ENCODE measurements around the gene MLNR. TPM values are rescaled to one million over a fixed set of nuclear protein-coding genes. Genes with fewer than 3 reads are reported as not detected.

MLNR gene
- total RNA-seq, 1 experiment from 2014 or later: not detected

DNA sequence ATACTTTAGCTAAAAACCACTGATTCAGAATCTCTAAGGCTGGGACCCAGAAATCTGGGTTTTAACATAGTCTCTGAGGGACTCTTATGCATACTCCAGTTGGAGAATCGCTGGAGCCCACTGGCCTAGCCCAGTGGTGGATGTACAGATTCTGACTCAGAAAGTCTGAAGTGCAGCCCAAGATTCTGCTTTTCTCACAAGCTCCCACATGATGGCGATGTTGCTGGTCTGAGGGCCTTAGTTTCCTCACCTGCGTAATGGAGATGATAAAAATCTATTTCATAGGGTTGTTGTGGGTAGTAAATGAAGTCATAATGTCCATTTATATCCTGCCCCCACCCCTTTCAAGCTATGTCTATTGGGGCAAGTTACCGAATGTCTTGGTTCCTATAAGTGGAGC lies 19.9 kb downstream of the MLNR start:
- no peak for DNase-seq
- H4K20me1 ChIP-seq (ENCODE audit: insufficient read depth): no peaks in the 10 kb centered on the region
- no peaks in the 10 kb centered on the region for H3K36me3 ChIP-seq (ENCODE audit: low read depth)
- peaks cover 60% of the 10 kb centered on the region for H3K27me3 ChIP-seq (ENCODE audit: insufficient read depth, low read depth)
- H3K79me2 ChIP-seq (ENCODE audit: low read depth): no peaks in the 10 kb centered on the region
- H3K9me3 ChIP-seq (ENCODE audit: insufficient read depth, low read depth): no peaks in the 10 kb centered on the region
- ChIA-PET CTCF (interaction anchor here (1.2 kb wide), 1 partner anchor 8 kb away, joined by 3 read pairs; no protein-coding TSS in a partner anchor), POLR2A (ENCODE audit: unreplicated experiment) (no interaction called here)
- no peak overlapping the region for H2AFZ ChIP-seq
- H3K4me3 ChIP-seq: no peak overlapping the region
- no TSS peak for BruUV-seq (replicated peaks)
- H3K27ac ChIP-seq: no peak overlapping the region
- no peaks in the 10 kb centered on the region for H3K9me2 ChIP-seq (ENCODE audit: insufficient read depth)
- H3K4me1 ChIP-seq (replicated peaks; ENCODE audit: insufficient read depth): peaks cover 8% of the 10 kb centered on the region; the same call in 1 of the 2 replicates
- no peak overlapping the region for H3K4me2 ChIP-seq
- intact Hi-C loops (cut with micrococcal nuclease; ENCODE audit: unreplicated experiment): no loop called here
- H3F3A ChIP-seq (ENCODE audit: insufficient read depth, low read depth): 0 out of 2 replicates have a peak, but pooled peaks cover 11% of the 10 kb centered on the region
- TF ChIP-seq, protein P1, sequence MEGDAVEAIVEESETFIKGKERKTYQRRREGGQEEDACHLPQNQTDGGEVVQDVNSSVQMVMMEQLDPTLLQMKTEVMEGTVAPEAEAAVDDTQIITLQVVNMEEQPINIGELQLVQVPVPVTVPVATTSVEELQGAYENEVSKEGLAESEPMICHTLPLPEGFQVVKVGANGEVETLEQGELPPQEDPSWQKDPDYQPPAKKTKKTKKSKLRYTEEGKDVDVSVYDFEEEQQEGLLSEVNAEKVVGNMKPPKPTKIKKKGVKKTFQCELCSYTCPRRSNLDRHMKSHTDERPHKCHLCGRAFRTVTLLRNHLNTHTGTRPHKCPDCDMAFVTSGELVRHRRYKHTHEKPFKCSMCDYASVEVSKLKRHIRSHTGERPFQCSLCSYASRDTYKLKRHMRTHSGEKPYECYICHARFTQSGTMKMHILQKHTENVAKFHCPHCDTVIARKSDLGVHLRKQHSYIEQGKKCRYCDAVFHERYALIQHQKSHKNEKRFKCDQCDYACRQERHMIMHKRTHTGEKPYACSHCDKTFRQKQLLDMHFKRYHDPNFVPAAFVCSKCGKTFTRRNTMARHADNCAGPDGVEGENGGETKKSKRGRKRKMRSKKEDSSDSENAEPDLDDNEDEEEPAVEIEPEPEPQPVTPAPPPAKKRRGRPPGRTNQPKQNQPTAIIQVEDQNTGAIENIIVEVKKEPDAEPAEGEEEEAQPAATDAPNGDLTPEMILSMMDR (conservative IDR thresholded peaks at IDR 0.05): peak; percentile 49; the same call in 1 of the 2 replicates
- no peak for TF ChIP-seq EZH2 (IDR thresholded peaks at IDR 0.05; ENCODE audit: low read depth)

DNA sequence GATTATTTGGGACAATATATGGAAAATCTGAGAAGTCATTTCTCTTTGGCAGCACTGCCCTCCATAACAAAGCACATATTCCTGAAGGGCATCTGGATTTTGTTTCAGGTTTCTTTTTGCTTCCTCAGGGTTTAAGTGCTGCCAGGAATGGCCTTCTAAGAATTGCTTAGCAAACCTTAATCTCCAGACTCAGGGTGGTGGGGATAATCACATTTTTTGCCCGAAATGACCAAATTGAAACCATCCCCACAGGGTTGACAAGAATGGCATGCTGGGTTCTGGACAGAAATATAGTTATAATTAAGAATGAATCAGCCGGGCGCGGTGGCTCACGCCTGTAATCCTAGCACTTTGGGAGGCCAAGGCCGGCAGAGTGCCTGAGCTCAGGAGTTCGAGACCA lies 21.2 kb downstream of the MLNR start:
- H3K36me3 ChIP-seq (ENCODE audit: low read depth): no peaks in the 10 kb centered on the region
- TF ChIP-seq, protein P1 (conservative IDR thresholded peaks at IDR 0.05): no peak
- TF ChIP-seq EZH2 (IDR thresholded peaks at IDR 0.05; ENCODE audit: low read depth): no peak
- H3K27me3 ChIP-seq (ENCODE audit: insufficient read depth, low read depth): peaks cover 58% of the 10 kb centered on the region
- no peak for DNase-seq
- ChIA-PET POLR2A (ENCODE audit: unreplicated experiment) (no interaction called here), CTCF (no interaction called here)
- H2AFZ ChIP-seq: no peak overlapping the region
- H3K9me3 ChIP-seq (ENCODE audit: insufficient read depth, low read depth): no peaks in the 10 kb centered on the region
- no peaks in the 10 kb centered on the region for H3K9me2 ChIP-seq (ENCODE audit: insufficient read depth)
- BruUV-seq (replicated peaks): no TSS peak
- 0 out of 2 replicates have a peak, but pooled peaks cover 11% of the 10 kb centered on the region for H3F3A ChIP-seq (ENCODE audit: insufficient read depth, low read depth)
- no peak overlapping the region for H3K4me3 ChIP-seq
- intact Hi-C loops (cut with micrococcal nuclease; ENCODE audit: unreplicated experiment): no loop called here
- H3K79me2 ChIP-seq (ENCODE audit: low read depth): no peaks in the 10 kb centered on the region
- no peaks in the 10 kb centered on the region for H4K20me1 ChIP-seq (ENCODE audit: insufficient read depth)
- no peak overlapping the region for H3K4me2 ChIP-seq
- H3K4me1 ChIP-seq (replicated peaks; ENCODE audit: insufficient read depth): peaks cover 8% of the 10 kb centered on the region; the same call in 1 of the 2 replicates
- H3K27ac ChIP-seq: no peak overlapping the region

GRCh38 chr13:49245101-49245500 lies 25.0 kb downstream of the MLNR start:
- POLR2A ChIA-PET (ENCODE audit: unreplicated experiment): interaction anchor here (0.6 kb wide), 2 partner anchors 29 to 879 kb away, joined by 3 to 4 read pairs; no protein-coding TSS in a partner anchor

More at GRCh38 chr13:49245101-49245500, 25.0 kb downstream of the MLNR start:
- peaks cover 4% of the 10 kb centered on the region; the same call in 1 of the 2 replicates for H3K79me2 ChIP-seq (ENCODE audit: low read depth)
- H3K4me3 ChIP-seq: no peak overlapping the region
- CTCF ChIA-PET: no interaction called here
- H2AFZ ChIP-seq: no peak overlapping the region
- H3K9me2 ChIP-seq (ENCODE audit: insufficient read depth): no peaks in the 10 kb centered on the region
- H3K36me3 ChIP-seq (ENCODE audit: low read depth): no peaks in the 10 kb centered on the region
- no peak overlapping the region for H3K4me2 ChIP-seq
- no peaks in the 10 kb centered on the region for H4K20me1 ChIP-seq (ENCODE audit: insufficient read depth)
- H3F3A ChIP-seq (ENCODE audit: insufficient read depth, low read depth): 0 out of 2 replicates have a peak, but pooled peaks cover 2% of the 10 kb centered on the region
- H3K9me3 ChIP-seq (ENCODE audit: insufficient read depth, low read depth): no peaks in the 10 kb centered on the region
- no peak for DNase-seq
- TF ChIP-seq, protein P1 (conservative IDR thresholded peaks at IDR 0.05): no peak
- no peak for TF ChIP-seq EZH2 (IDR thresholded peaks at IDR 0.05; ENCODE audit: low read depth)
- H3K4me1 ChIP-seq (replicated peaks; ENCODE audit: insufficient read depth): peaks cover 13% of the 10 kb centered on the region
- peaks cover 53% of the 10 kb centered on the region for H3K27me3 ChIP-seq (ENCODE audit: insufficient read depth, low read depth)
- intact Hi-C loops (cut with micrococcal nuclease; ENCODE audit: unreplicated experiment): loop anchor here (5.0 kb wide), 2 partner anchors 197 to 268 kb away; partner anchors contain the start of genes CAB39L, FNDC3A and SETDB2
- no peak overlapping the region for H3K27ac ChIP-seq
- BruUV-seq (replicated peaks): no TSS peak

Measured in PC-9 (cell line).